HG03280 (cell line): Measurements from ENCODE around the gene MYO9B.

Experiments used
- ATAC-seq: cut with Tn5 transposase; IDR thresholded peaks from one replicate; pipeline ENCODE4 v1.9.1; 2021; ENCODE audit warnings: mild to moderate bottlenecking, moderate library complexity; ENCODE audit not compliant: unreplicated experiment

Gene MYO9B

GRCh38 chr19:17236811-17237543, 161.4 kb downstream of the MYO9B start:
- no peak for ATAC-seq

DNA sequence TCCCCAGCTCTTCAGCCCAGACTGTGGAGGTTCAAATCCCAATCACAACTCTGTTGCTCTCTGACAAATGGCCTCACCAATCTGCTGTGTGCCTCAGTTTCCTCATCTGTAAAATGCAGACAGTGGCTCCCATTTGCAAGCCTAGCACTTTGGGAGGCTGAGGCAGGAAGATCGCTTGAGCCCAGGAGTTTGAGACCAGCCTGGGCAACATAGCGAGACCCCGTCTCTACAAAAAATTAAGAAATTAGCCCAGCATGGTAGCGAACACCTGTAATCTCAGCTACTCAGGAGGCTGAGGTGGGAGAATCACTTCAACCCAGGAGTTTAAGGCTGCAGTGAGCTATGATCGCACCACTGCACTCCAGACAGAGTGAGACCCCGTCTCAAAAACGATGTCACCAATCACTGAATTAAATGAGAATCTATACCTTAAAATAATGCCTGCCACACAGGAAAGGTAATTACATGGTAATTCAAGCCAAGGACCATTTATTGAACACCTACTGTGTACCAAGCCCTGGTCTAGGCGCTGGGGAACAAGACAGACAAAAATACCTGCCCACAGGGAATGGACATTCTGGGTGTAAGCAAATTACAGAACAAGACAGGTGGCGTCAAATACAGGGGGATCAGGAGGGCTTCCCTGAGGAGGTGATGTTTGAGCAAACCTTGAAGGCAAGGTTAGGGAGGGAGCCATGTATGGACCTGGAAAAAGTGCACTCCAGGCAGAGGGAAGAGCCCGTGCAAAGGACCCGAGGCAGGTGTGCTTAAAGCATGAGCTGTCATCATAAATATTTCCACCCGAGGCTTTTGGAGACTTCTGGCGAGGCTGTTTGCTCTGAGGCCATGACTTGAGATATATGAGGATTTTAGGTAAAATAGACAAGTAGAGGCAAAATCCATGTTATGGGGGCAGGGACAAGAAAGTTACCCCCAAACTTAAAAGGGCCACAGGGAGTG, 162.4 kb downstream of the MYO9B start:
- no peak for ATAC-seq

DNA sequence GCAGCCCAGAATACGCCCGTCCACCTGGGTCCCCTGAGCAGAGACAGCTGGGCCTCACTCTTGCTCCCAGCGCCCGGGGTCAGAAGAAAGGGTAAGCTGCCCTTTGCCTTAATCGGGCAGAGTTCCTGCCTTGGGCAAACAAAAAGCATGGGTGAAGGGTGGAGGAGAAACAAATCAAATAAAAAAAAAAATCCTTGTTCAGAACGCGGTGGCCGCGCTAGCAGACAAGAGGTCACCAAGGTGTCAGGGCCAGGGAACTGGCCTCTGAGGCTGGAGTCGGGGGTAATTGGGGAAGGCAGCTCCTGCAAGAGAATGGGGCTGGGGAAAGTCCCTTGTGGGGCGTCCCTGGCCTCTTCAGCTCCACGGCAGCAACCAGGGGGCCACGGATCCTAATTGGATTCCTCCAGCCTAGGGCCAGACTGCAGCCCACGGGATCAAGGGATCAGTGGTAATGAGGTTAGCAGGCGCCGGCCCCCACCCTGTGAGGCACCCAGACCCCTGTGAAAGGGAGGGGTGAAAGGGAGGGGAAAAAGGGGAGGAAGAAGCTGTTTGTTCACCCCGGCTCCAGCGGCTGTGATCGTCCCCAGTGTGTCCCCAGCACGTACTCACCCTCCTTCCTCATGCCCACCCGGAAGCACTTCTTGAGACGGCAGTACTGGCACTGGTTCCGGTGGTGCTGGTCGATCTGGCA, 164.6 kb downstream of the MYO9B start:
- no peak for ATAC-seq

GRCh38 chr19:17240826-17241399, 165.3 kb downstream of the MYO9B start:
- ATAC-seq, result no peak

GRCh38 chr19:17242431-17243208, 167.0 kb downstream of the MYO9B start:
- ATAC-seq, result no peak

DNA sequence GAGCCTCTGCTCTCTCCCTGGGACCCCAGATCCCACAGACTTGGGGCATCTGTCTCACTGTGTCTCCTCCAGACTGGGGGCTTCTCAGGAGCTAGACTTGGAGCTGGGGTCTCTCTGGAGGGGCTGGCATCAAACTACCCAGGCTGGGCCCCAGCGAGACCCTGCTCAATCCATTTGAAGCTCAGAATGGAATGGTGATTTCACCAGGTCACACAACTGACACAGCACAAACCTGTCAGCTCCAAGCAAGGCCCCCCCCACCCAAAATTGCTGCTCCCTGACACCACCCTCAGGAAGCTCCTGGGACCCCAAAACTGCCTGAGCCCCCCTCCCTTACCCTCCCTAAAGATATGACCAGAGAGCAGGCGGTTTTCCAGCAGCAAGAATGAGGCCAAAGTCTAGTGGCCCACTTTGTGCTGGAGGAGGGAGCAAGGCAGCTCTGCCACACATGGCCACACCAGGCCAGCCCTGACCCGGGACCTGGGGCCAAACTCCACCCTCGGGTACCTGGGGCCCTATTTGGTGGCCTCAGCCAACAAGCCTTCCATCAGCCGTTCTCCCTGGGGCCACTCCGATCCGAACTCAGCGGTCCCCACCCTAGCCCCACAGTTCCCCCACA, 167.7 kb downstream of the MYO9B start:
- no peak for ATAC-seq

DNA sequence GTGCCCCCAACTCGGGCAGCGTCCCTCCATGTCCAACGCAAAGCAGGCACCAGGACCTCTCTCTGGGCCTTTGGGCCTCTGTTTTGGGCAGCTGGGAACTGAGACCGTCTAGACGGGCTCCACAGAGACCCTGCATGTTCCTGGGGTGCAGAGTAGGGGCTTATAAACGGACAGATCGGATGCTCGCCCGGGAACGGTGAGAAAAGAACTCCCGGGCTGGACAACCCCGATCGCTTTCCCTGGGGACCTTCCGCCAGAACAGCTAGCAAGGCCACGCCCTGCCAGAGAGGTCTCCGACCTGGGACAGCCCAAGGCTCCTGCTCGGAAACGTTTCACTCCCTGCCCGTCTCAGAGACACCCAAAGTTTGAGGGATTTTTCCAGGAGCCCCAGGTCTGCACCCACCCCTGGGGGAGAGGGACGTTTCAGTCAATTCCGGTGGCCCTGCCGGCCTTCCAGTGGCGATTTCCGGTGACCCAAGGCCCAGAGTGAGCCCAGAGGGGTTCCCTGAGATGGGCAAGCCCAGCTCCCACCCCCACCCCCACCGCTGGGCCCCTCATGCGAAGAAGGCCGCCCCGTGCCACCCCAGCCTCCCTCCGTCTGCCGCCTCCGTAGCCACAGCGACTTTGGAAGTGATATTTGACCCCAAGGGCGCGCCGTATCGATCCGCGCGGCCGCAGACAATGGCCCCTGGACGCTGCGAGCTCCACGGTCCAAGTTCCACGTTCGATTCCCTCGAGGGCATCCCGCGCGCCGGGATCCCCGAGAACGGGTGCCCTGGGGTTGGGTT, 168.4 kb downstream of the MYO9B start:
- ATAC-seq, result no peak

- ATAC-seq, result no peak
These were observed 169.3 kb downstream of the MYO9B start for GRCh38 chr19:17244618-17245534.

DNA sequence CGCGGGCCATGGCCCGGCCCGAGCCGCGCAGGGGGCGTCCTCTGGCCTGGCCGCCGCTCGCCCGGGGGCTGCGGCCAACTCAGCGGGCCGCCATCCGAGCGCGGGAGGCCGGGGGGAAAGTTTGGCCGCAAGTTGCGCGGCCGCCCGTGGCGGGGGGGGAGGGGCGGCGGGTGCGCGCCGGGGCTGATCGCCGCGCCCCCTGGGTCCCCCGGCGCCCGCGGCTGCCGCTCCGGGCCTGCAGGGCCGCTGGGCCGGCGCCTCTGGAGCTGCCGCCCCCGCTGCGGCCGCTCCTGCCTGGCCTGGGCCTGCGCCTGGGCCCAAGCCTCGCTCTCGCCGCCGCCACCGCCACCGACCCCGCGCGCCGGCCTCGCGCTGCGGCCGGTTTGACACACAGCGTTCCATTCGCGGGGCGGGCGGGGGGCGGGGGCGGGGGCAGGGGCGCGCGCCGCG, 170.0 kb downstream of the MYO9B start, which contains the start of gene NR2F6:
Gene NR2F6, minus strand, starts transcription at position 385 of the 450 bp plus-strand sequence. CDS start 699 bp downstream, outside the sequence.
- ATAC-seq, result peak; percentile 7

DNA sequence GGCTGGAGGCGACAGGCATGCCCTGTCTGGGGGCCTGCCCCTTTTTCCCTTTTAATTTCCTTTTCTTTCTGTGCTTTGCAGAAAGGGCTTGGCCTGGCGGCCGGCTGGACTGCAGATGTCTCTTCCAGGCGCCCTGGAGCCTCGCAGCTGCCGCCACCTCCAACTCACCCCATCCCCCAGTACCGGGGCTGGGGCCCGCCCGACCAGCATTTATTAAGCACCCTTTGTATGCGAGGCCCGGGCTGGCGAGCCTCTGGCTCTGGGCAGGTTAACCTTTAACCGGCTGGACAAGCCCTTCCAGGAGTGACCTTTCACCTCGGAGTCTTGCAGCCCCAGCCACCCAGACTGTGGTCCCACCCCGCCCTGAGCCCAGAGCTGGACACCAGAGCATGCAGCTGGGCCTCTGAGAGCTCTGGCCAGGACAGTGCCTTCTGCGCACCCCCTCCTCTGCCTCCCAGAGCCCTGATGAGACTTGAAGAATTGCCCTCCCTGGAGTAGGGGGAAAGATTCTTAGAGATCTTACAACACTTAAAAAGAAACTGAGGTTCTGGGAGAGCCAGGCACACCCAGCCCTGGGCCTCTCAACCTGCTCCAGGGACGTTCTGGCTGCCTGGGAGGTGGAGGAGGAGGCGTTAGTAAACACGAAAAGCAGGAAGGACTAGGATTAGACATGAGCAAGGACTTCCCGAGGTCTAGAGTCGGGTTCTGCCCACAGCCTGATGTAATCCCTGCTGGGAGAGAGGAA, 171.3 kb downstream of the MYO9B start:
- ATAC-seq, result no peak

- ATAC-seq, result no peak
These were observed 172.6 kb downstream of the MYO9B start for GRCh38 chr19:17248011-17248776.

GRCh38 chr19:17249887-17250548, 174.4 kb downstream of the MYO9B start:
- ATAC-seq, result no peak

GRCh38 chr19:17254636-17255035, 179.1 kb downstream of the MYO9B start:
- no peak for ATAC-seq

- ATAC-seq, result no peak
These were observed 179.6 kb downstream of the MYO9B start for GRCh38 chr19:17255150-17255621.

DNA sequence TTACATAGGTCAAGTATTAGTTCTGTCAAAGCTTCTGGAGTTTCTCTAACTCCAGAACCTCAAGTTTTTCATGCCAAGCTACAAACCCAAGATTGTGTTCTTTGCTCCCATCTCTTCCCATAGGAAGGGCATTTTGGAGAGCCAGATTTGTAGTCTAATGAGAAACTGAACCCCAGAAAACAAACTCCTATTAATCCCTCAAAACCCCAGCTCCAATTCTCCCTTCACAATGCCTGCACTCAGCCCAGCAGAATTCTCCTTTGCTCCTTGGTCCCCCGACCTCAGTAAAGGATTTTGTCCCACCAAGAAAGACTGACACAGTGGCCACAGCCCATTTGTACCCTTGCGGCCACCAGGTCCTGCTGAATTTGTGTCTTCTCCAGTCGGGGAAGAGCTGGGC, 180.6 kb downstream of the MYO9B start:
- ATAC-seq, result no peak
